Cerebellar nuclear complex (tissue), 1 donor: ENCODE measurements around the gene SYNRG.
A peak's percentile ranks its signal among the peaks of the same experiment; 100 is the strongest.
"Not testable (repeated sequence)": the region's sequence is repeated elsewhere in the genome, so short reads cannot be mapped to it uniquely, and the experiment has no call there.

ENCODE experiments used
- DNase-seq, 2 experiments: peaks; one replicate each; lab custom pipeline; 2025; lab: John Stamatoyannopoulos, UW

SYNRG gene

GRCh38 chr17:37538981-37539659 lies 70.1 kb downstream of the SYNRG start:
- DNase-seq = no peak

DNA sequence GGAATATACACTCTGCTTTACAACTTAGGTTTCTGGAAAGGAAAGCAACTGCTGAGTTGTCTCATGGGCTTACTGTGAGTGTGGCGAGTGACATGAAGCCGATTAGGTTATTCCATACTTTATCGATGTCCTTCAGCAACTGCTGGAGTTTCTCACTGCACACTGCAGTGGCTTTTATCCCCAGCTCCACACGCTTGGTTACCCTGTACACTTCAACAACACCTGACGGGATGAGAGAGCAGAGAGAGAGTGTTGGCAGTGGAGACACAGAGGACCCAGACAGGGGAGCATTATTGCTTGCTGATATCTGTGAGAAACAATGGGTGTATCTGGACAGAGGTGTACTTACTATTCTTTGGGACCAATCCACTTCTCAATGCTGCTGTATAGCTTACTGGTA lies 73.3 kb downstream of the SYNRG start:
- no peak for DNase-seq

GRCh38 chr17:37532756-37533155 lies 76.5 kb downstream of the SYNRG start:
- DNase-seq = no peak

DNA sequence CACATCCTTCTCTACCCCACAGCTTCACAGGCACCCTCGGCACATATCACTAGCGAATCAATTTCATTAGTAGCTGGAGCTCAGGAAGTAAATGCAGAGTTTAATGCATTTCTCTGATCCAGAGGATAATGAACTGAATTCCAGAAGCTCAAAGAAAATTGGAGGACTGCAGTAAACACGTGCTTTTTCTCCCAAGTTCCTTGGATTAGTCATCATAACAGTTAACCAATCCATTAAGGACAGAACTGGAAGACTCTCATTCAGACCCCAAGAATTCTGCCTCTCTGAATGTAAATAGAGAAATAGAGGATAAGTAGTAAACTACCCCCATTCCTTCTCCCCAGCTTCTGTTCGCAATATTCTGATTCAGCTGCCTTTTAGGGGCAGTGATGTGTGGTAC lies 78.8 kb downstream of the SYNRG start:
- DNase-seq = no peak

GRCh38 chr17:37527249-37527851 lies 81.9 kb downstream of the SYNRG start:
- no peak for DNase-seq

- DNase-seq = no peak
Observed at GRCh38 chr17:37523715-37524219, 85.5 kb downstream of the SYNRG start.

- DNase-seq = no peak
Observed at GRCh38 chr17:37521821-37522220, 87.4 kb downstream of the SYNRG start.

- no peak for DNase-seq
Observed at GRCh38 chr17:37520174-37520573, 89.0 kb downstream of the SYNRG start.

GRCh38 chr17:37519251-37519985 lies 89.8 kb downstream of the SYNRG start:
- no peak for DNase-seq

DNA sequence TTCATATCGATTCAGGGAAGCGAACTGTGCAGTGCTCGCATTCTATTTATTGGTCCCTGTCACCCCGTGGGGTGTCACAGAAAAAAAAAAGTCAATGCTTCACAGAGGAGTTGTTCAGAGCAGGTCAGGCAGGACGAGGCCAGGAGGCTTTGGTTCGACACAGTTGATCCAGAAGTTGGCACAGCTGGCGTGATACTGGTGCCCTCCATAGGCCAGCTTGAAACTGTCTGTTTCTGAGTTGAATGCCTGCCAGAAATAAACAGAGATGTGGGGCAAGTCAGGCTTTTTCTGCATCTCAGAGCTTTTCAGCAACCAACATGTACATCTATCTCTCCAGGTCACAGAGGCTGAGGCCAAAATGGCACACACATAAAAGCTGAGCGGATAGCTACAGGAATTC lies 90.4 kb downstream of the SYNRG start:
- no peak for DNase-seq

DNA sequence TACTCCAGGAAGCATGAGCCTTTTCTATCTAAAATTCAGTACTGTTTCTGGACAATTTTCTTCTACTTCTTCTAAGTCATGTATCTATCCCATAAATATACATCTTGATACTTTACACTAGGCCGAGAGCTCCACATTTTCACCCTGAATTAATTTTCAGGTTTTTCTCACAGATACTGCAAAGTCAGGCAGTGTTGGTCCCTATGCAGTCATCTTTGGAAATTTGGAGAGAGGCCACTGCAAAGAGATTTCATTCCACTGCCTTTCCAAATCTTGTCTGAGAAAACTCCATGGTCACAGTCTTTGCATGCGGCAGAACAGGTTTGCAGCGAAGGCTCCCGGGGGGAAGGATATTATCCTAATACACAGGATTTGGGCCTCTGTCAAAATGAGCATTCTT lies 91.3 kb downstream of the SYNRG start:
- no peak for DNase-seq

- DNase-seq = no peak
Observed at GRCh38 chr17:37516127-37516571, 93.1 kb downstream of the SYNRG start.

DNA sequence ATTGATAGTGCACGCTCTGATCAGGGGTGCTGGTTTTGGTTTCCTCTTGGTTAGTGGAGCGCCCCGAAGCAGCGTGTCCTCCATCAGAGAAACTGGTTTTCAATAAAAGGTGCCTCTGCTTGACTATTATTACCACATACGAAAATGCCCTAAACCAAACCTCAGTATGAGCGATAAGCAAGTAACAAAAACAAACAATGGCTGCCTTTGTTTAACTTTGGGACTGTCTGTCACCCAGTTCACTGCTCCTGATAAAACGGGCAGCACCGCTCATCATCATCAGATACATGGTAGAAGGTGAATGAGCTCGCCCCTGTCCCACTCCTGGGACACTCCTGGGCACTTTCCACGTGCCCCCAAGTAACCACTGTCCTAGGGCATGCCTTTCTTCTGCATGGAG lies 95.5 kb downstream of the SYNRG start:
- no peak for DNase-seq

DNA sequence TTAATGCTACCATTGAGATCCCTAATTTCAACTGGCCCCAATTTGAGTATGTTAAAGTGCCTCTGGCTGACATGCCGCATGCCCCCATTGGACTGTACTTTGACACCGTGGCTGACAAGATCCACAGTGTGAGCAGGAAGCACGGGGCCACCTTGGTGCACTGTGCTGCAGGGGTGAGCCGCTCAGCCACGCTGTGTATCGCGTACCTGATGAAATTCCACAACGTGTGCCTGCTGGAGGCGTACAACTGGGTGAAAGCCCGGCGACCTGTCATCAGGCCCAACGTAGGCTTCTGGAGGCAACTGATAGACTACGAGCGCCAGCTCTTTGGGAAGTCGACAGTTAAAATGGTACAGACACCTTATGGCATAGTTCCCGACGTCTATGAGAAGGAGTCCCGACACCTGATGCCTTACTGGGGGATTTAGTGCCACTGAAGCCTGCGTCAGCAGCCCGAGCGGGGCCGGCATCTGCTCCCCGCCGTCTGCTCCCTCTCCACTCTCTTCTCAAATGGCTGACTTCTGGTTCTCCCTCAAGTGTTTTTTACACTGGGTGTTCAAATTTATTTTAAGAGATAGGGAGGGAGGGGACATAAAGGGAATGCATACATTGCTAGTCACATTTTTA lies 96.7 kb downstream of the SYNRG start:
- DNase-seq = no peak

GRCh38 chr17:37511642-37512041 lies 97.6 kb downstream of the SYNRG start:
- DNase-seq = not testable (repeated sequence)

GRCh38 chr17:37510056-37510455 lies 99.2 kb downstream of the SYNRG start:
- DNase-seq = no peak

- no peak for DNase-seq
Observed at GRCh38 chr17:37507111-37507510, 102.1 kb downstream of the SYNRG start.

- peak in 1 of 2 experiments; percentile 31 for DNase-seq
Observed at GRCh38 chr17:37506678-37507077, 102.5 kb downstream of the SYNRG start.

DNA sequence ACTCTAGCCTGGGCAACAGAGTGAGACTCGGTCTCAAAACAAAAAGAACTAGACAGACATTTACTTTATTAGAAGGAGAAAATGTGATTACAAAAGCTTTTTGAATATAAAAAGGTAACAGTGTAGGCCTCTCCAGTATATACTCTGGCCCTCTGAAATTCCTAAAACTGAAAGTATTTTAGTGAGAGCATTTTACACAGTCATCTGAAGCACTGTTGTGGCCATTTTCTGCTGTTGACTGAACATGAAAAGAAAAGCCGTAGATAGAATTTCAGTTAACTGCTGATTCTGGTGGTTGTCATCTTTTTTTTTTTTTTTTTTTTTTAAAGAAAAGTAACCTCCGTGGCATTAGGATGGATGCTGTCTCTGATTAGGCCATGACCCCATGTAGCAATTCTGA lies 103.9 kb downstream of the SYNRG start:
- no peak for DNase-seq

GRCh38 chr17:37503148-37503547 lies 106.1 kb downstream of the SYNRG start:
- DNase-seq = no peak

- no peak for DNase-seq
Observed at GRCh38 chr17:37502009-37502936, 106.9 kb downstream of the SYNRG start.
